ENCODE measurements around the gene KIF1B. TPM values are rescaled to one million over a fixed set of nuclear protein-coding genes. Genes with fewer than 3 reads are reported as not detected.

The KIF1B gene
- total RNA-seq, 1 experiment from 2014 or later, result 19.9 TPM

GRCh38 chr1:10265900-10266299, 55.5 kb downstream of the KIF1B start:
- no peak for DNase-seq (ENCODE audit: low spot score)
- in situ Hi-C loops (cut with HindIII; ENCODE audit: low sequenced_read_pairs), result no loop called here

GRCh38 chr1:10267319-10267718, 56.9 kb downstream of the KIF1B start:
- DNase-seq (ENCODE audit: low spot score), result peak; percentile 85
- in situ Hi-C loops (cut with HindIII; ENCODE audit: low sequenced_read_pairs), result no loop called here

GRCh38 chr1:10267921-10268320, 57.6 kb downstream of the KIF1B start:
- in situ Hi-C loops (cut with HindIII; ENCODE audit: low sequenced_read_pairs), result no loop called here
- no peak for DNase-seq (ENCODE audit: low spot score)

DNA sequence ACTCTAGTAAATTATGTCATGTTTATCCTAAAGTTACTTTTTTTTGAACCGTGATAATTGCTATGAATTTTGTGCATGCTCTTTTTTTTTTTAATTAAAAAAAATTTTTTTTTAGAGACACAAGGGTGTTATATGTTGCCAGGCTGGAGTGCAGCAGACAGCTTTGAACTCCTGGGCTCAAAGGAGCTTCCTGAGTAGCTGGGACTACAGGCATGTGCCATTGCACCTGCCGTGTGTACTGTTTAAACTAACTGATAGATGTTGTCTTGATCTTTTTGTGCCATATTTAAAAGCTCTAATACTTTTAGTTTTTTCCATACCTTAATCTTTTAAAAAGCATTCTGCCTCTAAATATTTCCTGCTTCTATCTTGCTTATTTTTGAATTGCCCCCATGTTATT, 60.7 kb downstream of the KIF1B start:
- no peak for DNase-seq (ENCODE audit: low spot score)
- in situ Hi-C loops (cut with HindIII; ENCODE audit: low sequenced_read_pairs), result no loop called here

DNA sequence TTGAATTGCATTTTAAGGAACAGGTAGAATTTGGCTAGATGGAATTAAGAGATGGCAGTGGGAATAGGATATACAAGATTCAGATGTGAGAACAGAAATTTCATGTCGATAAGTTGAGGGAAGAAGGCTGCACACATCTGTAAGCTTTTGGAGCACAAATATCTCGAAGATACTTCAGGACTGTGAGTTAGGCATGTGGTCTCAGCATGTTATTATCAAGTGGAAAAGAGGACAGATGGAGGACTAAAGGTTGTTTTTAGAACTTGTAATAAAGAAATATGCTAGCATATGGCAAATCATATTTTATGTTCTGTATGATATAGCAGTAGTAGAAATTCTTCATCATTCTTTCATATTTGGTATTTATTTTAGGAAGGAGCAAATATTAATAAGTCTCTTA, 61.5 kb downstream of the KIF1B start:
- in situ Hi-C loops (cut with HindIII; ENCODE audit: low sequenced_read_pairs), result no loop called here
- peak; percentile 53 for DNase-seq (ENCODE audit: low spot score)

GRCh38 chr1:10272274-10272673, 61.9 kb downstream of the KIF1B start:
- in situ Hi-C loops (cut with HindIII; ENCODE audit: low sequenced_read_pairs), result no loop called here
- DNase-seq (ENCODE audit: low spot score), result no peak

GRCh38 chr1:10278880-10279279, 68.5 kb downstream of the KIF1B start:
- in situ Hi-C loops (cut with HindIII; ENCODE audit: low sequenced_read_pairs), result no loop called here
- no peak for DNase-seq (ENCODE audit: low spot score)

GRCh38 chr1:10280439-10281350, 70.3 kb downstream of the KIF1B start:
- DNase-seq (ENCODE audit: low spot score), result no peak
- in situ Hi-C loops (cut with HindIII; ENCODE audit: low sequenced_read_pairs), result no loop called here

GRCh38 chr1:10283318-10283984, 73.1 kb downstream of the KIF1B start:
- peak; percentile 91 for DNase-seq (ENCODE audit: low spot score)
- in situ Hi-C loops (cut with HindIII; ENCODE audit: low sequenced_read_pairs), result no loop called here

- DNase-seq (ENCODE audit: low spot score), result no peak
- in situ Hi-C loops (cut with HindIII; ENCODE audit: low sequenced_read_pairs), result no loop called here
Observed at GRCh38 chr1:10286244-10286643, 75.9 kb downstream of the KIF1B start.

GRCh38 chr1:10287023-10287645, 76.8 kb downstream of the KIF1B start:
- in situ Hi-C loops (cut with HindIII; ENCODE audit: low sequenced_read_pairs), result no loop called here

DNA sequence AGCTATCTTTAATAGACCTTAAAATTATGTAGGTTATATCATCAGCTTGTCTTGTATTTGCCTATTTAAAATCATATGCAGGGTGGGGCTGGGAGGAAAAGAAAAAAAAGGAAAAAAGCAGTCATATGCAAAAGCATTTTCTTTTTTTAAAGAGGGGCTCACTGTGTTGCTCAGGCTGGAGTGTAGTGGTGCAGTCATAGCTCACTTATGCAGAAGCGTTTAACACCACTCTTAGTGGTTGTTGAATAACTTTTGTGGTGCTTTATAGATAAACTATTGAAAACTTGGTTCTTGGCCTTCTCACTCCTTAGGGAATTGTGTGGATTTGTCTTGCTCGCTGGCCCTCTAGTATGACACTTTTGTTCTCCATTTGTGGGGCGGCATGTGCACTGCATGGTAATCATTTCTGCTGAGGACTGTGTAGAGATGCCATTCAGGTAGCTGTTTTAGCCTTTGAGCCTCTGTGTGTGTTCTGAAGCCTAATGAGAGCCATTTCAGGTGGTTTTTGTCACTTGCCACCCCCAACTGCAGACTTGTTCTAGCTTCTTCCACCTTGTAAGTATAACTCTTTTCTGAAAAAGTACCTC, 77.8 kb downstream of the KIF1B start:
- in situ Hi-C loops (cut with HindIII; ENCODE audit: low sequenced_read_pairs), result no loop called here
- no peak for DNase-seq (ENCODE audit: low spot score)

More at GRCh38 chr1:10287023-10287645, 76.8 kb downstream of the KIF1B start:
- DNase-seq (ENCODE audit: low spot score), result no peak

- in situ Hi-C loops (cut with HindIII; ENCODE audit: low sequenced_read_pairs), result no loop called here
- no peak for DNase-seq (ENCODE audit: low spot score)
Observed at GRCh38 chr1:10291705-10292104, 81.3 kb downstream of the KIF1B start.

DNA sequence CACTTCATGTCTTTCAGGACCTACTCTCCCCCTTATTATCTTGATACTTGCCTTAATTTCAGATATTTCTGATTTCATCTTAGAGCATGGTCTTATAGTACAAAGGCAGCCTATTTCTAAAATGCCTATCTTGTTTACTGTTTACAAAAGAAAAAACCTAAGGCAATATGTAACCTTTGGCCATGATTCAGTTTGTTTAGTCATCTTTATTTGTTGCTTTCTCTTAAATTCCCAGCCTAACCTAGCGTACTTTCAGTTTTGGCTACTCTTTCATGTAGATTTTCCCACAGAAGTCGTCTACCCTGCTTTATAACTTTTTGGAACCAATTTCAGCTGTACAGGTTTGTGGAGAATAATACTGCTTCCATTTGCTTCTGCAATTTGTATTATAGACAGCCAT, 81.8 kb downstream of the KIF1B start:
- in situ Hi-C loops (cut with HindIII; ENCODE audit: low sequenced_read_pairs), result no loop called here
- no peak for DNase-seq (ENCODE audit: low spot score)

DNA sequence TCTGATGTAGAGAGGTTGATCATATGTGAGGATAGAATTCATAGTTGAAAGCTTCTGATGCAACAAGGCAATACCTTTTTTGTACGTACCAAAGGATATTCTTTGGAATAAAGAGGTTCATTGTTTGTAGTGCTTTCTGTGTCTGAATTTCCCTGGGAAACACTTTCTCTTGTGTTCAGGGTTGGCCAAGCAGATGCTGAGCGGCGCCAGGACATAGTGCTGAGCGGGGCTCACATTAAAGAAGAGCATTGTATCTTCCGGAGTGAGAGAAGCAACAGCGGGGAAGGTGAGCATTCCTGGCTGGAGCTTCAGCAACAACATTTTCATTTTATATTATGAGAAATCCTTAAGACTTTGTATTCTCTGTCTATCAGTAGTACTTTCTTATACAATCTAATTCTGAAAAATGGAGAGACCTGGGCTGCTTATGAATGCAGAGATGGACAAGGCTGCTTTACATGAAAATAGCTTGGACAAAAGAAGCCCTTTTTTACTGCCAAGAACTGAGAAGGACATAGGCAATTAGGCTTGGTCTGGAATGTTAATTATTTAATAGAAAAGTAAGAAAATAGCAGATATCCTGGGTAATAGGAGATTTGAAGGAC, 85.2 kb downstream of the KIF1B start:
- peak; percentile 45 for DNase-seq (ENCODE audit: low spot score)
- in situ Hi-C loops (cut with HindIII; ENCODE audit: low sequenced_read_pairs), result no loop called here

DNA sequence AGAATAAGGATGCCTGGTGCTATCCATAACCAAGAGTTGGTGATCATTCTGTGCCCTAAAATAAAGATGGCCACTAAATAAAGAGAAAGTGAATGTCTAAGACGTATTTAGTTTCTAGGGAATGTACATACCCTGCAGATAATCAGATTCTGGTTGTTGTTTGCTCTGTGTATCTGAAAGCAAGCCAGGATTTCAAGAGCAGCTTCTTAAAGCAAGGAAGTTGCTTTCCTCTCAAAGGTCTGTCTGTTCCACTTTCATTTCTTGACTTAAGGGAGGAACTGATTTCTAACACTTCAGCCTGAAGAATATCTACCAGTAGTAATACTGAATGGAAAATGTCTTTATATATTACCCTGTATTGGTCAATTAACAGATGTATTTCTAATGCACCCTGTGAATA, 88.8 kb downstream of the KIF1B start:
- DNase-seq (ENCODE audit: low spot score), result no peak
- in situ Hi-C loops (cut with HindIII; ENCODE audit: low sequenced_read_pairs), result no loop called here

- in situ Hi-C loops (cut with HindIII; ENCODE audit: low sequenced_read_pairs), result no loop called here
- peak; percentile 58 for DNase-seq (ENCODE audit: low spot score)
Observed at GRCh38 chr1:10302416-10302815, 92.0 kb downstream of the KIF1B start.

GRCh38 chr1:10304295-10304694, 93.9 kb downstream of the KIF1B start:
- in situ Hi-C loops (cut with HindIII; ENCODE audit: low sequenced_read_pairs), result no loop called here
- no peak for DNase-seq (ENCODE audit: low spot score)

DNA sequence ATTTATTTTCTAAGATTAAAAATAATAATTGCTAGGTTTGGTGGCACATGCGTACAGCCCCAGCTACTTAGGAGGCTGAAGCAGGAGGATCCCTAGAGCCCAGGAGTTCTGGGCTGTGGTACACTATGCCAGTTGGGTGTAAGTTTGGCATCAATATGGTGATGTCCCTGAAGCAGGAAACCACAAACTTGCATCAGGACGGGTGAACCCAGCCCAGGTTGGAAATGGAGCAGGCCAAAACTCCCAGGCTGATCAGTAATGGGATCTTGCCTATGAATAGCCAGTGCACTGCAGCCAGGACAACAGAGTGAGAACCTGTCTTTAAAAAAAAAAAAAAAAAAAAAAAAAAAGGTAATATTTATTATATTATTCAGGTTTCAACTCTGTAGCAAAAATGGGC, 96.1 kb downstream of the KIF1B start:
- in situ Hi-C loops (cut with HindIII; ENCODE audit: low sequenced_read_pairs), result no loop called here
- no peak for DNase-seq (ENCODE audit: low spot score)

All from G401 (cell line).